Mesothelial cell of epicardium (in vitro differentiated cells): ENCODE results near the gene TMX2. TPM values are rescaled to one million over a fixed set of nuclear protein-coding genes. Genes with fewer than 3 reads are reported as not detected.
A peak's percentile ranks its signal among the peaks of the same experiment; 100 is the strongest.

ENCODE experiments used
- DNase-seq, 2 experiments: peaks; one replicate each; pipeline ENCODE4 v3.0.0; 2021; ENCODE audit warnings: low spot score in 2 of 2; ENCODE audit not compliant: unreplicated experiment in 2 of 2
- H3K27ac Mint-ChIP-seq: 2 replicates; pipeline ENCODE4 v1.8.0; 2021; ENCODE audit warnings: mixed read lengths
- H3K27me3 Mint-ChIP-seq: 2 replicates; pipeline ENCODE4 v1.8.0; 2021; ENCODE audit warnings: low read depth, mixed read lengths
- H3K36me3 Mint-ChIP-seq: 2 replicates; pipeline ENCODE4 v1.8.0; 2021; ENCODE audit warnings: mixed read lengths
- H3K4me1 Mint-ChIP-seq: 2 replicates; pipeline ENCODE4 v1.8.0; 2021; ENCODE audit warnings: mixed read lengths
- H3K4me3 Mint-ChIP-seq: 2 replicates; pipeline ENCODE4 v1.8.0; 2021; ENCODE audit warnings: mild to moderate bottlenecking, moderate library complexity, mixed read lengths
- H3K9me3 Mint-ChIP-seq: 2 replicates; pipeline ENCODE4 v1.8.0; 2021; ENCODE audit warnings: mixed read lengths
- total RNA-seq: library from RNA; stranded (reverse); gene quantifications from 3 replicates; pipeline ENCODE4 v1.2.1, GENCODE V29; 2021
- TF ChIP-seq, protein P1 (sequence below): fragments of 200-600 bp; sonication (generic); IDR thresholded peaks from one replicate; pipeline ENCODE4 v1.5.0; 2021; ENCODE audit warnings: antibody characterized with exemption; ENCODE audit not compliant: unreplicated experiment

TMX2 gene
- total RNA-seq, 1 donor from 2014 or later: 62.8 TPM

DNA sequence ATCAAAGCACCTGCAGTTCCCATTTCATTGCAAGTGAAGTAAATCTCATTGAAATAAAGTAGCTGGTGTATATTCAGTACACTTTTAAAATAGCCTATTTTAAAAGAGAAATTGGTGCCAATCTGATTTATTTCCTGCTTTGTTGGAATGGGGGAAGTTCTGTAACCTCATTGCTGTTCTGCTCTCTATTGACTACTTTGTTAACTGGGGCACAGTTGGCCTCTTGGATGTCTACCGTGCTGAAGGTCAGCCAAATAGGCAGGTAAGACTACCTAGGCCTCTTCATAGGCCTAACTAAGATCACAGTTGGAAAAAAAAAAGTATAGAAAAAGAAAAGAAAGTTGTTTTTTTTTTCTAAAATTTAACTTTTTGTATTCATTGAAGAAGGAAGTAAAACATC is 58.4 kb downstream of the TMX2 start:
- Mint-ChIP-seq H3K36me3 (peaks cover 22% of the 10 kb centered on the region), H3K9me3 (peaks cover 8% of the 10 kb centered on the region), H3K4me3 (no peak overlapping the region), H3K27me3 (no peaks in the 10 kb centered on the region), H3K4me1 (peaks cover 46% of the 10 kb centered on the region), H3K27ac (peak overlapping the region; percentile 43)
- TF ChIP-seq, protein P1, sequence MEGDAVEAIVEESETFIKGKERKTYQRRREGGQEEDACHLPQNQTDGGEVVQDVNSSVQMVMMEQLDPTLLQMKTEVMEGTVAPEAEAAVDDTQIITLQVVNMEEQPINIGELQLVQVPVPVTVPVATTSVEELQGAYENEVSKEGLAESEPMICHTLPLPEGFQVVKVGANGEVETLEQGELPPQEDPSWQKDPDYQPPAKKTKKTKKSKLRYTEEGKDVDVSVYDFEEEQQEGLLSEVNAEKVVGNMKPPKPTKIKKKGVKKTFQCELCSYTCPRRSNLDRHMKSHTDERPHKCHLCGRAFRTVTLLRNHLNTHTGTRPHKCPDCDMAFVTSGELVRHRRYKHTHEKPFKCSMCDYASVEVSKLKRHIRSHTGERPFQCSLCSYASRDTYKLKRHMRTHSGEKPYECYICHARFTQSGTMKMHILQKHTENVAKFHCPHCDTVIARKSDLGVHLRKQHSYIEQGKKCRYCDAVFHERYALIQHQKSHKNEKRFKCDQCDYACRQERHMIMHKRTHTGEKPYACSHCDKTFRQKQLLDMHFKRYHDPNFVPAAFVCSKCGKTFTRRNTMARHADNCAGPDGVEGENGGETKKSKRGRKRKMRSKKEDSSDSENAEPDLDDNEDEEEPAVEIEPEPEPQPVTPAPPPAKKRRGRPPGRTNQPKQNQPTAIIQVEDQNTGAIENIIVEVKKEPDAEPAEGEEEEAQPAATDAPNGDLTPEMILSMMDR: no peak
- no peak for DNase-seq

DNA sequence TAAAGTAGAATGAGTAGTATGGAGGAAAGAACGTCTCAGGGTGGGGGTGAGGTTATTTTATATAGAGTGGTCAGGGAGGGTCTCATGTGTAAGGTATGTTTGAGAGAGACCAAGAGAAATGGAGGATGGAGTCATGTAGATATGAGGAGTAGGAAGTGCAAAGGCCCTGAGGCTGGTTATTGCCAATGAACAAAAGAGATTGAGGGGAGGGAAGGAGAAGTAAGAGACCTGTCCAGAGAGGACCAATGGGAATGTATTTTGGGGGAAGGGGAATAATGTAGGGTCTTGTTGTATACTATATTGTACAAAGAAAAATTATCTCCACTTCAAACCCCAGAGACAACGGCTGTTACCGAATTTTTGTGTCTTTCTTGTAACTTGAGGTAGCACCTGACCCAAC is 59.0 kb downstream of the TMX2 start:
- H3K4me1 Mint-ChIP-seq: peaks cover 48% of the 10 kb centered on the region
- DNase-seq: no peak
- H3K27me3 Mint-ChIP-seq: no peaks in the 10 kb centered on the region
- peak overlapping the region; percentile 63 for H3K27ac Mint-ChIP-seq
- H3K36me3 Mint-ChIP-seq: peaks cover 22% of the 10 kb centered on the region
- H3K9me3 Mint-ChIP-seq: peaks cover 8% of the 10 kb centered on the region
- TF ChIP-seq, protein P1: no peak
- H3K4me3 Mint-ChIP-seq: no peak overlapping the region

DNA sequence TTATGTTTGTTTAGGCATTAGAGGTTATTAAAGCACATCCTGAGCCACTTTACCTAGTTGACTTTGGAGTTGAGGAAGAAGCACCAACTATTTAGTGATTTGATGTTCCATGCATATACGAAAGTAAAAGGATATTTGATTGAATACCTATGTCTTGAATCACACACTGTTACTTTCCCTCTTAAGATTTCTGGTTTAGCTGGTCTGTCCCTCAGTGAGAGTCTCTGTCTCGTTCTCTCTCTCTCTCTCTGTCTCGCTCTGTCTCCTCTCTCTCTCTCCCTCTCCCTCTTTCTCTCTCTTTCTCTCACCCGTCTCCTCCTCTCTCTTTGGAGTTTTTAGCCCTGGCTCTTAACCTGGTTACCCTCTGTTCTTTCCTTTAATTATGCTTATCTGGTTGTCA is 60.2 kb downstream of the TMX2 start:
- DNase-seq: no peak
- H3K36me3 Mint-ChIP-seq: peaks cover 13% of the 10 kb centered on the region
- no peak overlapping the region for H3K4me3 Mint-ChIP-seq
- TF ChIP-seq, protein P1: no peak
- no peaks in the 10 kb centered on the region for H3K27me3 Mint-ChIP-seq
- H3K4me1 Mint-ChIP-seq: peaks cover 56% of the 10 kb centered on the region
- peaks cover 8% of the 10 kb centered on the region for H3K9me3 Mint-ChIP-seq
- peak overlapping the region; percentile 70 for H3K27ac Mint-ChIP-seq

DNA sequence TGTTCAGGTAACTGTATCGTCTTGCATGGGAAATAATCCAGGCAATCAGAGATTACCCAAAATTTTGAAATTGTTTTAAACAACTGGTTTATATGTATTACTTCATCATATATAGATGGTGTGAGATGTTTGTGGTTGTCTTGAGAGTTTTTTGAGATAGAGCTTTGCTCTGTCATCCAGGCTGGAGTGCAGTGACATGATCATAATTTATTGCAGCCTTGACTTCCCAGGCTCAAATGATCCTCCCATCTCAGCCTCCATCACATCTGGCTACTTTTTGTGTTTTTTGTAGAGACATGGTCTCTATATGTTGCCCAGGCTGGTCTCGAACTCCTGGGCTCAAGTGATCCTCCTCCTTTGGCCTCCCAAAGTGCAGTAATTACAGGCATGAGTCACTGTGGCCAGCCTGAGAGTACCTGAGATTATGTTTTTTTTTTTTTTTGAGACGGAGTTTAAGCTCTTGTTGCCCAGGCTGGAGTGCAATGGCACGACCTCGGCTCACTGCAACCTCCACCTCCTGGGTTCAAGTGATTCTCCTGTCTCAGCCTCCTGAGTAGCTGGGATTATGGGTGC is 60.7 kb downstream of the TMX2 start:
- no peaks in the 10 kb centered on the region for H3K27me3 Mint-ChIP-seq
- peaks cover 8% of the 10 kb centered on the region for H3K9me3 Mint-ChIP-seq
- peaks cover 61% of the 10 kb centered on the region for H3K4me1 Mint-ChIP-seq
- no peak for DNase-seq
- peaks cover 10% of the 10 kb centered on the region for H3K36me3 Mint-ChIP-seq
- TF ChIP-seq, protein P1: no peak
- H3K27ac Mint-ChIP-seq: peak overlapping the region; percentile 70
- H3K4me3 Mint-ChIP-seq: no peak overlapping the region

DNA sequence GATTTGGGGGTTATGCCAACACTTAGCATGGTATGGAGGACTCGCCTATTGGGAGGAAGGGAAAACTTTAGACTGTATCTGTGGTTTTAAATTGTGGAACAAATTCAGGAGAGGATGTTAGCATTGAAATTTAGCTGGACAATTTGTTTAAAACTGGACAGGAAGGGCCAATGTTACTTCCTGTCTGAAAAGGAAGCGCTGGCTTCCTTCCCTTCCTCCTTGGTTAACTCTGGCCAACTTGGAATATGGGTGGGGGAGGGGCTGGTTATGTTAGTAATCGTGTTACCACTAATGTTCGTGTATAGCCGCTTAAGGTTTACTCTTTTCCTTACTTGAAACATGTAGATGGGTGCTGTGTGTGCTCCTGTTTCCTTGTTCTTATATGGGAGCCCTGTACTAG is 63.1 kb downstream of the TMX2 start:
- no peak for DNase-seq
- Mint-ChIP-seq H3K4me3 (no peak overlapping the region), H3K27ac (peak overlapping the region; percentile 99), H3K9me3 (peaks cover 3% of the 10 kb centered on the region), H3K36me3 (peaks cover 3% of the 10 kb centered on the region), H3K4me1 (peaks cover 78% of the 10 kb centered on the region), H3K27me3 (no peaks in the 10 kb centered on the region)
- TF ChIP-seq, protein P1: no peak
